ENCODE results near the gene NT5C3A.
"Not testable (repeated sequence)": the region's sequence is repeated elsewhere in the genome, so short reads cannot be mapped to it uniquely, and the experiment has no call there.

NT5C3A gene

GRCh38 chr7:32966489-32967267 lies 95.9 kb downstream of the NT5C3A start:
- DNase-seq = not testable (repeated sequence)

- not testable (repeated sequence) for DNase-seq
Measured at GRCh38 chr7:32964461-32965159, 98.0 kb downstream of the NT5C3A start.
